Activated CD4-positive, alpha-beta T cell treated with anti-CD3 and anti-CD28 coated beads, Interleukin-2, amount 50 U/mL, for 16 hours (primary cell): ENCODE data around the gene COQ2.

Experiments used
- DNase-seq: peaks from one replicate; pipeline ENCODE4 v3.0.0-alpha.2; 2020

COQ2 gene

DNA sequence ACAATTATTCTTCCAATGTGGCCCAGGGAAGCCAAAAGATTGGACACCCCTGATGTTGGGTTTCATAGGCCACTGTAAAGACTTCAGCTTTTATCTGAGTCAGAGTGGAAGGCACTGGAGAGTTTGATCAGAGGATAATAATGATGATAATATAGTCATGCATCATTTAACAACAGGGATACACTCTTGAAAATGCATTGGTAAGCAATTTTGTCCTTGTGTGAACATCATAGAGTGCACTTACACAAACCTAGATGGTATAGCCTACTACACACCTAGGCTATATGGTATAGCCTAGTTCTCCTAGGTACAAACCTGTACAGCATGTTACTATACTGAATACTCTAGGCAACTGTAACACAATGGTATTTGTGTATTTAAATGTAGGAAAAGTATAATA lies 70.5 kb downstream of the COQ2 start:
- no peak for DNase-seq
